HEK293T (cell line): ENCODE measurements around the gene DLG5.

Experiments
- CTBP1 ChIP-seq: fragments of 450-650 bp; IDR thresholded peaks from 2 replicates; pipeline ENCODE4 v1.6.1; 2016; ENCODE audit warnings: borderline replicate concordance
- ELF4 ChIP-seq: fragments of 450-650 bp; IDR thresholded peaks from 2 replicates; pipeline ENCODE4 v1.6.1; 2017; ENCODE audit warnings: antibody characterized with exemption
- HDGF ChIP-seq: fragments of 450-650 bp; IDR thresholded peaks from 2 replicates; pipeline ENCODE4 v1.6.1; 2017; ENCODE audit warnings: antibody characterized with exemption, borderline replicate concordance
- SP1 ChIP-seq: fragments of 450-650 bp; IDR thresholded peaks from 2 replicates; pipeline ENCODE4 v1.6.1; 2017
- SUZ12 ChIP-seq: fragments of 450-650 bp; IDR thresholded peaks from 2 replicates; pipeline ENCODE4 v1.6.1; 2016; ENCODE audit warnings: mild to moderate bottlenecking

DNA sequence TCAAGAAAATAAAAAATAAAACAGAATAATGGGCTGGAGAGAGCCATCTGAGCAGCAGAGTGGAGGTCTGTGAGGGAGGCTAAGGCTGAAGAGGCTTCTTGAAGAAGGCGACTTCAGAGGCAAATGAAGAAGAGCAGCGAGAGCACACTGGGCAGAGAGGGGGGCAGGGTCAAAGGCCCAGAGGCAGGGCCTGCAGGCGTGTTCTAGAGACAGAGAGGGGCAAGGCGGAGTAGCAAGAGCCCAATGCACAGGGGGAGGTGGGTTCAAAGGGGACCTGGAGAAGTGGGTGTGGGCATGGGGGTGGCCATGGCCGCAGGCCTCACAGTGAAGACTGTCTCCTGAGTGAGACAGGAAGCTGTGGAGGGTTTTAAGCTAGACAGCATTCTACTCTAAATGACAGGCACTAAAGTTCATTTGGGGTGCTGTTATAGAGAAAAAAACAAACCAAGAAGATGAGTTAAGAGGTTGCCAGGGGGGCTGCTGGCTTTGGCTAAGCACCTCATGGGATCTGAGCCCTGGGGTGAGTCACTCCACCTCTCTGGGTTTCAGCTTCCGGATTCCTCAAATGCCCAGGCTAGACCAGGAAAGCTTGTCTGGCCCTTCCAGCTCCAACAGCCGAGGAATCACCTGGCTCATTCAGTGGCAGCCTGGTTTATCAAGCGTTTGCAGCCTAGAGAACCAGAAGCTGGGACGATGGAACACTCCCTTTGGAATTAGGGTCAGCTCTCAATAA, 81.7 kb downstream of the DLG5 start:
- no peak for TF ChIP-seq SP1
- no peak for TF ChIP-seq ELF4
- no peak for TF ChIP-seq SUZ12
- TF ChIP-seq HDGF: no peak
- TF ChIP-seq CTBP1: no peak
